ENCODE measurements around the gene PLPP2. TPM values are rescaled to one million over a fixed set of nuclear protein-coding genes. Genes with fewer than 3 reads are reported as not detected.

PLPP2 gene
- total and polyA plus RNA-seq, 2 of the 4 experiments (the other 2 are of a cell fraction) = 2.3 to 4.2 TPM

GRCh38 chr19:308471-309205 lies 17.4 kb upstream of the PLPP2 start:
- no peak overlapping the region for H3K4ac ChIP-seq (ENCODE audit: low read depth, low read length)
- intact Hi-C loops (cut with micrococcal nuclease) (no loop called here), dilution Hi-C loops (cut with HindIII; ENCODE audit: low sequenced_read_pairs, unreplicated experiment) (no loop called here), in situ Hi-C loops (cut with MboI; ENCODE audit: low sequenced_read_pairs) (no loop called here)
- BruUV-seq (replicated peaks) = no TSS peak
- 0 out of 2 replicates have a peak, but pooled peaks cover 7% of the 10 kb centered on the region for H3K9me1 ChIP-seq (ENCODE audit: insufficient read depth, low read length)
- no peak overlapping the region for H2BK20ac ChIP-seq (ENCODE audit: low read depth, low read length)
- CTCF ChIA-PET = no interaction called here
- H3K79me1 ChIP-seq (ENCODE audit: low read depth in 1 of 2, low read length in 2 of 2) = peaks cover 0 to 41% of the 10 kb centered on the region in 2 experiments
- H4K91ac ChIP-seq (ENCODE audit: insufficient read depth, low read depth, low read length) = no peak overlapping the region
- H4K5ac ChIP-seq (ENCODE audit: low read depth, low read length) = no peak overlapping the region
- no peak overlapping the region for H3K27ac ChIP-seq (ENCODE audit: insufficient read depth, low read length)
- no peak overlapping the region for H2BK15ac ChIP-seq (ENCODE audit: low read depth, low read length)
- no peaks in the 10 kb centered on the region for H3K9me3 ChIP-seq (ENCODE audit: control insufficient read depth, insufficient read depth, low read length)
- H3K27me3 ChIP-seq (ENCODE audit: control insufficient read depth, insufficient read depth, low read length) = no peaks in the 10 kb centered on the region
- H3K4me2 ChIP-seq (ENCODE audit: low read depth, low read length) = no peak overlapping the region
- H3K36me3 ChIP-seq (ENCODE audit: control insufficient read depth, insufficient read depth, low read length) = peaks cover 63% of the 10 kb centered on the region
- H3K23ac ChIP-seq (ENCODE audit: low read depth, low read length) = no peak overlapping the region
- 95% methylated on average over 32 of the region's 48 CpGs; no CpG with 5 or more reads in 1 of the 2 experiments for WGBS, 2 experiments (ENCODE audit: extremely low coverage in 2 of 2, insufficient read length in 1 of 2)
- ATAC-seq (ENCODE audit: low read depth) = no peak
- H3K4me1 ChIP-seq (ENCODE audit: control insufficient read depth, insufficient read depth, low read length) = no peaks in the 10 kb centered on the region
- no peak for DNase-seq
- no peak overlapping the region for H2AK5ac ChIP-seq (ENCODE audit: low read depth, low read length)
- H2BK120ac ChIP-seq (ENCODE audit: low read depth, low read length) = no peak overlapping the region
- peaks cover 32% of the 10 kb centered on the region for H4K20me1 ChIP-seq (ENCODE audit: insufficient read depth, low read length)
- H3K4me3 ChIP-seq (ENCODE audit: insufficient read depth, low read depth, low read length) = no peak overlapping the region
- no peak overlapping the region for H2AFZ ChIP-seq (replicated peaks; ENCODE audit: low read length, poor library complexity)
- TF ChIP-seq RCOR1 (IDR thresholded peaks at IDR 0.05; ENCODE audit: insufficient replicate concordance, low read length) = no peak
- TF ChIP-seq MAFK (IDR thresholded peaks at IDR 0.05; ENCODE audit: low read depth, low read length) = no peak
- no peak for TF ChIP-seq SMC3 (IDR thresholded peaks at IDR 0.05; ENCODE audit: low read depth, low read length)
- no peak for TF ChIP-seq POLR2A (IDR thresholded peaks at IDR 0.05; ENCODE audit: low read depth, low read length)
- no peak for TF ChIP-seq MXI1 (IDR thresholded peaks at IDR 0.05; ENCODE audit: borderline replicate concordance, low read depth, low read length)
- no peak for TF ChIP-seq FOS (IDR thresholded peaks at IDR 0.05; ENCODE audit: low read depth, low read length)
- TF ChIP-seq RAD21 (IDR thresholded peaks at IDR 0.05; ENCODE audit: low read length) = no peak
- TF ChIP-seq NFE2L2 (IDR thresholded peaks at IDR 0.05; ENCODE audit: low read depth, low read length) = no peak
- TF ChIP-seq CEBPB (IDR thresholded peaks at IDR 0.05; ENCODE audit: low read depth, low read length) = no peak
- TF ChIP-seq MAZ (IDR thresholded peaks at IDR 0.05; ENCODE audit: borderline replicate concordance, low read depth, low read length) = no peak
- no peak for TF ChIP-seq USF2 (IDR thresholded peaks at IDR 0.05; ENCODE audit: low read depth, low read length)
- no peak for TF ChIP-seq ELK1 (IDR thresholded peaks at IDR 0.05; ENCODE audit: borderline replicate concordance, low read depth, low read length)
- no peak overlapping the region for H3K9ac ChIP-seq (ENCODE audit: low read depth, low read length)
- POLR2A ChIA-PET (ENCODE audit: unreplicated experiment) = no interaction called here
- no peak overlapping the region for H3K14ac ChIP-seq (replicated peaks; ENCODE audit: low read depth, low read length)
- no peak overlapping the region for H4K8ac ChIP-seq (ENCODE audit: low read depth in 2 of 2, low read length in 2 of 2)
- no peak overlapping the region for H2AK9ac ChIP-seq (replicated peaks; ENCODE audit: low read depth, low read length, poor library complexity)
- H2BK5ac ChIP-seq (ENCODE audit: low read depth, low read length, poor library complexity, severe bottlenecking) = no peak overlapping the region
- no peak overlapping the region for H3K18ac ChIP-seq (ENCODE audit: low read depth, low read length)
- H3K56ac ChIP-seq (ENCODE audit: extremely low read depth, insufficient read depth, low read length) = no peak overlapping the region

Measured in IMR-90 (cell line).